Activated T-cell treated with anti-CD3 and anti-CD28 coated beads, Interleukin-2, amount 50 U/mL, for 72 hours (primary cell): ENCODE results near the gene H1-8. TPM values are rescaled to one million over a fixed set of nuclear protein-coding genes. Genes with fewer than 3 reads are reported as not detected.

ENCODE experiments used
- ATAC-seq, 2 donors: fragments of 150-1000 bp; cut with Tn5 transposase; replicated peaks in 1 of 2; 2 replicates each; pipeline ENCODE4 v1.10.0; 2021; ENCODE audit warnings: moderate library complexity in 2 of 2, mild to moderate bottlenecking in 1 of 2
- DNase-seq, 2 donors: peaks; one replicate each; pipeline ENCODE4 v3.0.0; 2021 to 2022; ENCODE audit warnings: mixed read lengths in 1 of 2
- H3K27ac Mint-ChIP-seq: one replicate; pipeline ENCODE4 v1.8.0; 2022; ENCODE audit warnings: mild to moderate bottlenecking, moderate library complexity, mixed read lengths
- H3K27me3 Mint-ChIP-seq: one replicate; pipeline ENCODE4 v1.8.0; 2022; ENCODE audit warnings: low read depth, mixed read lengths
- H3K36me3 Mint-ChIP-seq, 2 donors: one replicate each; pipeline ENCODE4 v1.8.0; 2022; ENCODE audit warnings: mixed read lengths in 2 of 2, mild to moderate bottlenecking in 1 of 2; ENCODE audit not compliant: insufficient read depth in 2 of 2
- H3K4me1 Mint-ChIP-seq: one replicate; pipeline ENCODE4 v1.8.0; 2022; ENCODE audit warnings: low read depth, mixed read lengths
- H3K4me3 Mint-ChIP-seq, 2 donors: one replicate each; pipeline ENCODE4 v1.8.0; 2022; ENCODE audit warnings: mild to moderate bottlenecking in 2 of 2, mixed read lengths in 2 of 2, moderate library complexity in 2 of 2
- H3K9me3 Mint-ChIP-seq, 2 donors: one replicate each; pipeline ENCODE4 v1.8.0; 2022; ENCODE audit warnings: mixed read lengths in 2 of 2
- total RNA-seq, 2 donors: library from RNA; stranded (reverse); gene quantifications; one replicate each; pipeline ENCODE4 v1.2.3, GENCODE V29; 2022

H1-8 gene
- total RNA-seq, 2 donors from 2014 or later, result not detected

DNA sequence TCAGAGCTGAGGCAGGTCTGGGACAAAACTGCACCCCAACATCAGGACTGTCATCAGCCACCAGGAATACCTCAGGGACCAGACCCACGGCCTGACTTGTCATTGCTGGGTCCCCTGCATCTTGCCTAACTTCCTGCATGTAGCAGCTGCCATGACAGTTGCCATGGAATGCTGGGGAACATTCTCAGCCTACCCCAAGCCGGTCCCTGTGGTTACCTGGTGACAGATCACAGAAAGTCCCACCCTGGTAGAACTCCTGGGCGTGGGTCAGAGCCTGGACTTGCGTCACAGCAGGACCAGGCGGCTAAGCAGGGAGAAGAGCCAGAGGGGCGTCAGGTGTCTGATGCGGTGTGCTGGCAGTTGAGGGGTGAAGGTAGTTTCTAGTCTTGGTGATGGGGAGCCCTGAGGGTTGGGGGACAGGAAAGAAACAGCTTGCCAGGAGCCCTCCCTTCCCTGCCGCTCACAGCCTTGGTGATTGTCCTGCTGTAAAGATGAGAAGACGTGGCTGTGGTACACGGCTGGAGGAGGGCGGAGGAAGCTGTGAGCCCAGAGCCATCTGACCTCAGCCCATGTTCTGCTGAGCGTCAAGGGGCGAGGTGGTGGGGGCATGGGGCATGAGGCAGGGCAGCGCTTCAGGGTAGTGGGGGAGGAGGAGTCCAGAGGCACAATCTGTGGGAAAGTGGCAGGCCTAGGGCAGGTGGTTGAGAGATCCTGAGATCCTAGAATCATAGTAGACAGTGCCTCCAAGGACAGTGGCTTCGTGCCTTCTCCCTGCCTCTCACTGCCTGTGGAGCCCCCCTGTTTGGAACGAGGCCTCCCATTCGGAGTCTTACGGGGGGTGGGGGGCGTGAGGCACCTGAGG is 5.4 kb downstream of the H1-8 start:
- no peaks in the 10 kb centered on the region for H3K36me3 Mint-ChIP-seq
- DNase-seq, result no peak
- no peaks in the 10 kb centered on the region for H3K27me3 Mint-ChIP-seq
- ATAC-seq, result no peak
- no peak overlapping the region for H3K4me3 Mint-ChIP-seq
- no peaks in the 10 kb centered on the region for H3K4me1 Mint-ChIP-seq
- no peaks in the 10 kb centered on the region for H3K9me3 Mint-ChIP-seq
- no peak overlapping the region for H3K27ac Mint-ChIP-seq

DNA sequence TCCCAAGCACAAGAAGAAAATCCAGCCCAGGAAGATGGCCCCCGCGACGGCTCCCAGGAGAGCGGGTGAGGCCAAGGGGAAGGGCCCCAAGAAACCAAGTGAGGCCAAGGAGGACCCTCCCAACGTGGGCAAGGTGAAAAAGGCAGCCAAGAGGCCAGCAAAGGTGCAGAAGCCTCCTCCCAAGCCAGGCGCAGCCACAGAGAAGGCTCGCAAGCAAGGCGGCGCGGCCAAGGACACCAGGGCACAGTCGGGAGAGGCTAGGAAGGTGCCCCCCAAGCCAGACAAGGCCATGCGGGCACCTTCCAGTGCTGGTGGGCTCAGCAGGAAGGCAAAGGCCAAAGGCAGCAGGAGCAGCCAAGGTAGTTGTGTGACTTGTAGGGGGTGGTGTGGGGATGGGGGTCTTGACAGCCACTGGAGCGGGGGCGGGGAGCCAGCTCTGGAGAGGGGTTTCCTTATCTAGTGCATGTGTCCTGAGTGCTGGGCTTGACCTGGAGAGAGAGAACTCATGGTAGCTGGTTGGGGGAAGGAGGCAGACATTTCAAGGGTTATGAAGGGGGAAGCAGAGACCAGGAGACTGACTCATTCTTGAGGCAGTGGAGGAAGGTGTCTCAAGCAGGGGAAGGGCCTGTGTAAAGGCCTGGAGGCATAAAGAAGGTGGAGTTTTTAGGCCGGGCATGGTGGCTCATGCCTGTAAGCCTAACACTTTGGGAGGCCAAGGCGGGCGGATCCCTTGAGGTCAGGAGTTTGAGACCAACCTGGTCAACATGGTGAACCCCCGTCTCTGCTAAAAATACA is 6.2 kb downstream of the H1-8 start:
- H3K27me3 Mint-ChIP-seq, result peaks cover 6% of the 10 kb centered on the region
- H3K4me3 Mint-ChIP-seq, result no peak overlapping the region
- H3K9me3 Mint-ChIP-seq, result no peaks in the 10 kb centered on the region
- H3K36me3 Mint-ChIP-seq, result no peaks in the 10 kb centered on the region
- DNase-seq (no peak), ATAC-seq (no peak)
- no peaks in the 10 kb centered on the region for H3K4me1 Mint-ChIP-seq
- H3K27ac Mint-ChIP-seq, result no peak overlapping the region

DNA sequence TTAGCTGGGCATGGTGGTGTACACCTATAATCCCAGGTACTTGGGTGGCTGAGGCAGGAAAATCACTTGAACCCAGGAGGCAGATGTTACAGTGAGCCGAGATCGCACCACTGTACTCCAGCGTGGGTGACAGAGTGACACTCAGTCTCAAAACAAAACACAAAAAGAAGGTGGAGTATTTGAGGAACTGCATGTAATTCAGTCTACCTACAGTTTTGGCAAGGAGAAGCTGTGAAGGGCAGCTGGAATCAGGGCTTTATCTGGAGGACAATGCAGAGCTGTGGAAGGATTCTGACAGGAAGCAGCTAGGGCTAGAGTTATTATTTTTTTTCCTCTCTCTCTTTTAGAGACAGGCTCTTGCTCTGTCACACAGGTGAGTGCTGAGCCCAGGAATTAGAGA is 6.8 kb downstream of the H1-8 start:
- H3K27ac Mint-ChIP-seq, result no peak overlapping the region

DNA sequence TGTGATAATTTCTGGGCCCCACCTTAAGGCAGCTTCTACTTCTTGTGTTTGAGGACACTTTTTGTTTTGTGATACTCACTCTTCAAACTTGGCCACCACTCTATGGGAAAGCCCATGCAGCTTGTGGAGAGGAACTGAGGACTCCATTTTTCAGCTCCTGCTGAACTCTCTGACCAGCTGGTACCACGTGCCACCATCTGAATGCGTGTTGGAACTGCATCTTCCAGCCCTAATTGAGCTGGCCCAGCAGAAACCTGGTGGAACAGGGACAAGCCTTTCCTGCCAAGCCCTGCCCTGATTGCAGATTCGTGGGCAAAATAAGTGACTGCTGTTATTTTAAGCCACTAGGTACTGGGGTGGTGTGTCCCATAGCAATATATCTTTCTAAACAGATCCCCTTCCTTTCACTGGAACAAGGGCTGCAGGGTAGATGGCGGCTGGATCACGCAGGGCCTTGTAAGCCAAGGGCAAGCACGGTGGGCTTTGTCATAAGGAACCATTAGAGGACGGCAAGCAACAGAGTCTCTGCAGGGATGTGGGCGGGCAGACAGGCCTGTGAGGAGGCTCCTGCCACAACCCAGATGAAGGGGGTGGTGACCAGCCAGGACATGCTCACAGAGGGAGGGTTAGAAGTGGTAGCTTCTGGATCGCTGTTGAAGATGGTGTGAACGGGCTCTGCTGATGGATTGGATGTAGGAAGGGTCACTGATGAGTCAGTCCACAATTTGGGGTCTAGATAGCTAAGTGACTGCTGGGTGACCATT is 9.5 kb downstream of the H1-8 start:
- Mint-ChIP-seq H3K27me3 (peaks cover 14% of the 10 kb centered on the region), H3K4me1 (no peaks in the 10 kb centered on the region), H3K4me3 (no peak overlapping the region), H3K36me3 (no peaks in the 10 kb centered on the region), H3K9me3 (no peaks in the 10 kb centered on the region), H3K27ac (no peak overlapping the region)
- no peak for ATAC-seq
- no peak for DNase-seq

More for the DNA sequence above, 6.8 kb downstream of the H1-8 start:
- Mint-ChIP-seq H3K4me3 (no peak overlapping the region), H3K4me1 (no peaks in the 10 kb centered on the region), H3K9me3 (no peaks in the 10 kb centered on the region), H3K27me3 (peaks cover 12% of the 10 kb centered on the region), H3K36me3 (no peaks in the 10 kb centered on the region)
- ATAC-seq (no peak), DNase-seq (no peak)

DNA sequence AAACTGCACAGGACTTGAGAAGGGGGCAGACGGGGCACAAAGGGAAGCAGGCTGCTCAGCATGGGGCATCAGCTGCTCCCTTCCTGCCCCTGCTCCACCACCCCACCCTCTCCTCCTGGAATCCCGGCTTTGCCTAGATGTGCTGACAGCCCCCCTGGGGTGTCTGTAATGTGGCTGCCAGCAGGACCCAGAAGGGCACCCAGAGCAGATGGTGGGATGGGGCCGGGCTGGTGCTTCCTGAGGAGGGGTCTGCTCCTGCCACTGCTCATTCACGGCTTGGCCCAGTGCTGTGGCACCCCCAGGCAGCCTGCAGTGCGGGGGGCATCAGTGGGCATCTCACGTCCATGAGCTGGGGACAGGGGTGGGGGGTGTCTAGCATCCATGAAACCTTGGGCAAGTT is 10.2 kb downstream of the H1-8 start:
- H3K4me1 Mint-ChIP-seq, result no peaks in the 10 kb centered on the region

DNA sequence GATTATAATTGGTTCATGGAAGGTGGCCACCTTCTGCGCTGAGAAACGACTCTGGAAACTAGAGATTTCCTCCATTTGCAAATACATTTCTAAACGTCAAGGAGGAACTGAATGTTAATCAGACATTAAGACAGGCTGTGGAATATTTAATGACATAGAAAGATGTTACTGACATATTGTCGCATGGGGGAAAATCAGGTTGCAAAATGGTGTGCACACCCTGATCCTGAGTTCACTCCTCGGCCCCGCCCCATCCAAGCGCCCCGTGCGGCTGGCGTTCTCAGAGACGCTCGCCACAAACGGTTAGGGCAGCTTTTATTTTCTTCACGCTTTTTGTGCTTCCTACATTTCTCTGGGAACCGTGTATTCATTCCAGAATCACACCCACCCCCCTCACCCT is 10.7 kb downstream of the H1-8 start:
- H3K27me3 Mint-ChIP-seq, result peaks cover 14% of the 10 kb centered on the region
- ATAC-seq (no peak), DNase-seq (peak in 1 of 2 donors; percentile 17)
- H3K36me3 Mint-ChIP-seq, result no peaks in the 10 kb centered on the region
- H3K4me1 Mint-ChIP-seq, result no peaks in the 10 kb centered on the region
- H3K9me3 Mint-ChIP-seq, result no peaks in the 10 kb centered on the region
- peak overlapping the region in 1 of 2 donors; percentile 61 for H3K4me3 Mint-ChIP-seq
- no peak overlapping the region for H3K27ac Mint-ChIP-seq

More for the DNA sequence above, 10.2 kb downstream of the H1-8 start:
- Mint-ChIP-seq H3K36me3 (no peaks in the 10 kb centered on the region), H3K9me3 (no peaks in the 10 kb centered on the region), H3K4me3 (no peak overlapping the region), H3K27ac (no peak overlapping the region), H3K27me3 (peaks cover 14% of the 10 kb centered on the region)
- DNase-seq (no peak), ATAC-seq (no peak)

DNA sequence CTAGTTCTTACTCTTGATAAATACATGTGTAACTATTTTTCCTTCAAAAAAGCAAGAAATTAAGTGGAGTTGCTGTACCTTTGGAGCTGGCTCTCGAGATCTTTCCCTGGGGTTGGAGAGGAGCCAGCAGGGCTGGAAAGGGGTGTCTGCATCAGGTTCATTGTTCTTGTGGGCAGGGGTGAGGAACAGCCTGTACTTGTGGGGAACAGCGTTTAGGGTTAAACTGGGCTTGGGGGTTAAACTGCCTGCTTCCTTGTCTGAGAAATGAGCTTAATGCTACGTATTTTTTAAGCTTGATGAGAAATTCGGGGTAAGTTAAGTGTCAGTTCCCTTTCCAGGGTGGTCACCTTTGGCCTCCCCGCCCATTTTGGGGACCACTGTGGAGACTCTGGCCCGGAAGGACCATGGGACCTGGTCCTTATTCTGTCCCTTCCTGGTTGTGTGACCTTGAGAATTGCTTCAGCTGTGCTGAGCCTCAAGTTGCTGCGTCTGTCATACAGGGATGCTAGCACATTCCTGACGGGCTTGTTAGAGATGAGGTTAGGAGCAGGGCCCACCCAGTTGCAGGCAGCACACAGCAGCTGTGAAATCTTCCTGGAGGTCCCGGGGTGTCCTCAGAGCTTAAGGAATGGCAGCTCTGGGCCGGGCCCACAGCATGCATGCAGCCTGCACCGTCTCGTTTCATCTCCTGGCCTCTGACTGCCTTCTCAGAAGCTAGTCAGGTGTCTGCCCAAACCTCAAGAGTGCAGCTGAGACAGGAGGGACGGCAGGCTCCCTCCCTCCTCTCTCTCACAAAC is 11.6 kb downstream of the H1-8 start:
- ATAC-seq, result no peak
- H3K4me3 Mint-ChIP-seq, result peak overlapping the region in 1 of 2 donors; percentile 61
- H3K9me3 Mint-ChIP-seq, result no peaks in the 10 kb centered on the region
- no peak for DNase-seq
- no peaks in the 10 kb centered on the region for H3K4me1 Mint-ChIP-seq
- peaks cover 14% of the 10 kb centered on the region for H3K27me3 Mint-ChIP-seq
- H3K36me3 Mint-ChIP-seq, result no peaks in the 10 kb centered on the region
- no peak overlapping the region for H3K27ac Mint-ChIP-seq

DNA sequence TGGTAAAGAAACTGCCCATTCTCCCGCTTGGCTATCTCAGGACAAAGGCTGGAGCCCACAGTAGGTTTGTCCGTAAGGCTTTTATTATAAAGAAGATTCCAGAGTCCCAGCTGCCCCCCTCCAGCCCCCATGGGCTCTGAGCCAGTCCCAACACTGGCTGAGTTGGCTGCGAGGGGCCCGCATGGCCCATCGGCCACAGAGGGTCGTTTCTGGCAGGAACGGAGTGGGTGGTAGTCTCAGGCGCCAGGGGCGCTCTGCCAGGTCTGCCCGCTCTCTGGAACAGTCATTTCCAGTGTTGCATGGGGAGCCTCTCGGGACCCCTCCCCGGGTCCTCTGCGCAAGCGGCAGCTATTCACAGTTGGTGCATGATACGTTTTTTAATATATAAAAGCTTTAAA is 12.2 kb downstream of the H1-8 start:
- Mint-ChIP-seq H3K4me1 (no peaks in the 10 kb centered on the region), H3K4me3 (no peak overlapping the region), H3K27ac (no peak overlapping the region), H3K9me3 (no peaks in the 10 kb centered on the region), H3K36me3 (no peaks in the 10 kb centered on the region), H3K27me3 (peaks cover 14% of the 10 kb centered on the region)
- no peak for DNase-seq
- ATAC-seq, result no peak

DNA sequence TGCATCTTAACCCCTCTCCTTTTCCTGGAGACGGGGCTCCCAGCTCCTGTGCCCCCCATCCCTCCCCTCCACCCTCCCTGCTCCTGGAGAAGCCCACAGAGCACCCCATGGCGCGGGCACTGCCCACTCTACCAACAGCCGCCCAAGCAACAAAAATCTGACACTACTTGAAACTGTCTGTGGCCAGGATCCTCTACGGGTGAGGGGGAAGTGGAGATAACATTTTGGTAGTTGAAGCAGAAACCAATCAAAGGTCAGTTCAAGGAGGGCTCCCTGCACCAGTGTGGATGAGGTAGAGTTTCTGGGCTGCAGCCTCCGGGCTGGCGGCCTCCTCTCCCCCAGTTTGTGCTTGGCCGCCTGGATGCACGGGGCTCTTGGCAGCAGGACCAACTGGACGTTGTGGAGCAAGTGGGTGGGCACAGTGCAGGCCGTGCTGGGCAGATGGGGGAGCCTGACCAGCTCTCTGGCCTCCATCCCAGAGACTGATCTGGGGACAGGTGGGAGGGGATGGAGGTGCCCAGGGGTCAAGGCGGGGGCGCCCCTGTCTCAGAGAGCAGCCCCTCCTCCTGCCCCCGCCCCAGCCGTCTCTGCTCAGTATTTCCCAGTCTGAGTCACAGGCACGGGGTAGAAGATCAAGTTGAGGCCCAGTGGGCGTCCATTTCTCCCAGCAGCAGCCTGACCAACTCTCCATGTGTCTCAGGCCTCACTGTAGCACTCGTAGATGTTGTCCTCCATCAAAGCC is 12.8 kb downstream of the H1-8 start:
- H3K4me1 Mint-ChIP-seq, result no peaks in the 10 kb centered on the region
- no peak overlapping the region for H3K27ac Mint-ChIP-seq
- H3K27me3 Mint-ChIP-seq, result peaks cover 14% of the 10 kb centered on the region
- no peak overlapping the region for H3K4me3 Mint-ChIP-seq
- no peak for ATAC-seq
- no peak for DNase-seq
- no peaks in the 10 kb centered on the region for H3K36me3 Mint-ChIP-seq
- H3K9me3 Mint-ChIP-seq, result no peaks in the 10 kb centered on the region

DNA sequence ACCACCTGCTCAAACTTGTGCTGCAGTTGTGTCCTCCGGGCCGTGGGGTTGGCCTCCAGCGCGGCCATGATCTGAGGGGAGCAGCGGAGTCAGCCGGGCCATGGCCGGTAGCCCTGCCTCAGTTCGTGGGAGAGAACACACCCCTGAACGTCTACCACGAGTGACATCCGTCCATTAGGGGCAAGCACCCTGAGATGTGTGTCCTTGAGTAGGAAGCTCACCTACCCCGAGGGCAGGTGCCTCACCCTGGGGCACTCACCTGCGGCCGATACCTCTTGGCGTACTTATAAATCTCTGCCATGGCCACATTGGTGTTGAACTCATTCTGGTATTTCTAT is 13.4 kb downstream of the H1-8 start:
- H3K36me3 Mint-ChIP-seq, result no peaks in the 10 kb centered on the region
- no peak for DNase-seq
- H3K27ac Mint-ChIP-seq, result no peak overlapping the region

DNA sequence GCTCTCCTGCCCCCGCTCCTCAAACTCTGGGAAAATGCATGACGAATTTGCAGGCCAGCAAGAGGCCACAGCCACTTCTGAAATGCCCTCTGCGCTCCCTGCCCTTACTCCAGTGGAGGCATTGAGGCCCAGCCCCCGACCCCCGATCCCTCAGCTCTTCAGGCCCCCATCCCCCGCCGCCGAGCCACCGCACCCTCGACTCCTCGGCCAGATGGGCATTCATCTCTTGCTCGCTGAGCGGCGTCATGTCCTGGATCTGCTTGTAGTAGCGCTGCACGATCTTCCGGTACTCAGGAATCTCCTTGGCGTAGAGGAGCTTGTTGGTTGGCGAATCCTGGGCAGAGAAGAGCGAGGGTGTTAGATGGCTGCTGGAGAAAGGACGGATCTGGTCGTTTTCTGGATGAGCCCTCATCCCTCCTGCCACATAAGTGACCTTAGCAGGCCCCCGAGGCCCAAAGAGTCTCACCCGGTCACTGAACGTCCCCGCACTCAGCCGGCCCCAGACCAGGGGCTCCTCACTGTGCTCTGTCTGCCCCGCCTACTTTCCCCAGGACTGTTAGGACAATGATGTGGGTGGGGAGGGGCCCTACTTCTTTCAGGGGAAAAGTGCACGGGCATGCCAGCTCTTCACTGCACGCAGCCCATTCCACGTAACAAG is 14.0 kb downstream of the H1-8 start:
- DNase-seq (no peak), ATAC-seq (no peak)
- H3K27ac Mint-ChIP-seq, result no peak overlapping the region
- no peaks in the 10 kb centered on the region for H3K36me3 Mint-ChIP-seq
- H3K9me3 Mint-ChIP-seq, result no peaks in the 10 kb centered on the region
- no peak overlapping the region for H3K4me3 Mint-ChIP-seq
- H3K27me3 Mint-ChIP-seq, result peaks cover 14% of the 10 kb centered on the region
- no peaks in the 10 kb centered on the region for H3K4me1 Mint-ChIP-seq

More for the DNA sequence above, 13.4 kb downstream of the H1-8 start:
- Mint-ChIP-seq H3K9me3 (no peaks in the 10 kb centered on the region), H3K27me3 (peaks cover 14% of the 10 kb centered on the region), H3K4me1 (no peaks in the 10 kb centered on the region), H3K4me3 (no peak overlapping the region)
- no peak for ATAC-seq

DNA sequence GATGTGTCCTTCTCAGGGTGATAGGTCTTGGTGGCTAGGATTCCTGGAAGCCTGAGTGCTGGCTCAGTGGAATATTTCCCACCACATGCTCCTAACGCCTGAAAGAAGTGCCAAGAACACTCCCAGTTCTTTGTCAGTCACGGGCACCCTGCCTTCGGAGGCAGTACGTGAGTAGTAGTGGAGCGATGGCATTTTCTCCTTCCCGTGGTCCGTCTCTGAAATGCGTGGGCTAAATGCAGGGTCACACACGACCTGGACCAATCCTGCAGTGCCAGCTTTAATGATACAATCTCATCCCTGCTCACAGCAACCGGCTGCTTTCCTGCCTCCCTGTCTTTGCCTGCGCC is 14.5 kb downstream of the H1-8 start:
- no peak overlapping the region for H3K27ac Mint-ChIP-seq
- H3K27me3 Mint-ChIP-seq, result peaks cover 14% of the 10 kb centered on the region
- DNase-seq (no peak), ATAC-seq (no peak)
- H3K36me3 Mint-ChIP-seq, result no peaks in the 10 kb centered on the region
- H3K4me1 Mint-ChIP-seq, result no peaks in the 10 kb centered on the region
- no peaks in the 10 kb centered on the region for H3K9me3 Mint-ChIP-seq
- no peak overlapping the region for H3K4me3 Mint-ChIP-seq
